MM.1S (cell line): Measurements from ENCODE around the gene PTH.

Experiments used
- DNase-seq: peaks from one replicate; pipeline ENCODE4 v3.0.0-alpha.2; 2015
- H2AFZ ChIP-seq: fragments of 300-600 bp; sonication (generic); 2 replicates; pipeline ENCODE4 v1.6.0; 2016; ENCODE audit warnings: antibody characterized with exemption, low read length
- H3F3A ChIP-seq: fragments of 300-600 bp; sonication (generic); 2 replicates; pipeline ENCODE4 v1.6.1; 2016; ENCODE audit warnings: mild to moderate bottlenecking, antibody characterized with exemption, low read length, moderate library complexity, mixed read lengths; ENCODE audit not compliant: insufficient read depth
- H3K27ac ChIP-seq: fragments of 300-600 bp; sonication (generic); 2 replicates; pipeline ENCODE4 v1.5.1; 2016; ENCODE audit warnings: mild to moderate bottlenecking, low read length
- H3K27me3 ChIP-seq: fragments of 300-600 bp; sonication (generic); replicated peaks from 2 replicates; pipeline ENCODE4 v1.6.0; 2016; ENCODE audit warnings: low read length; ENCODE audit not compliant: insufficient read depth
- H3K36me3 ChIP-seq: fragments of 300-600 bp; sonication (generic); replicated peaks from 2 replicates; pipeline ENCODE4 v1.6.1; 2016; ENCODE audit warnings: mild to moderate bottlenecking, low read length, mixed read lengths; ENCODE audit not compliant: insufficient read depth
- H3K4me1 ChIP-seq: fragments of 300-600 bp; sonication (generic); 2 replicates; pipeline ENCODE4 v1.6.1; 2016; ENCODE audit warnings: low read length, mixed read lengths
- H3K4me2 ChIP-seq: fragments of 300-600 bp; sonication (generic); 2 replicates; pipeline ENCODE4 v1.6.0; 2016; ENCODE audit warnings: low read depth, low read length
- H3K4me3 ChIP-seq: fragments of 300-600 bp; sonication (generic); 2 replicates; pipeline ENCODE4 v1.5.1; 2016; ENCODE audit warnings: low read length, mixed read lengths
- H3K79me2 ChIP-seq: fragments of 300-600 bp; sonication (generic); 2 replicates; pipeline ENCODE4 v1.6.1; 2016; ENCODE audit warnings: mixed run types, low read length, mixed read lengths
- H3K9ac ChIP-seq: fragments of 300-600 bp; sonication (generic); 2 replicates; pipeline ENCODE4 v1.6.1; 2016; ENCODE audit warnings: low read length, mixed read lengths
- H3K9me2 ChIP-seq: fragments of 300-600 bp; sonication (generic); replicated peaks from 2 replicates; pipeline ENCODE4 v1.6.1; 2016; ENCODE audit warnings: mild to moderate bottlenecking, low read length, mixed read lengths; ENCODE audit not compliant: insufficient read depth
- H3K9me3 ChIP-seq: fragments of 300-600 bp; sonication (generic); replicated peaks from 2 replicates; pipeline ENCODE4 v1.6.1; 2016; ENCODE audit warnings: mild to moderate bottlenecking, low read length, mixed read lengths; ENCODE audit not compliant: insufficient read depth
- H4K20me1 ChIP-seq: fragments of 300-600 bp; sonication (generic); 2 replicates; pipeline ENCODE4 v1.6.1; 2016; ENCODE audit warnings: mild to moderate bottlenecking, low read length, moderate library complexity, mixed read lengths; ENCODE audit not compliant: insufficient read depth
- EZH2 ChIP-seq: fragments of 300-600 bp; sonication (generic); optimal IDR thresholded peaks from 2 replicates; pipeline ENCODE3; 2017; ENCODE audit warnings: low read depth, mild to moderate bottlenecking, antibody characterized with exemption, low read length, mixed read lengths
- EZH2phosphoT487 ChIP-seq: fragments of 300-600 bp; sonication (generic); IDR thresholded peaks from 2 replicates; pipeline ENCODE4 v1.6.1; 2018; ENCODE audit warnings: antibody characterized with exemption, low read length
- TF ChIP-seq, protein P1 (sequence below): fragments of 300-600 bp; sonication (generic); IDR thresholded peaks from 2 replicates; pipeline ENCODE4 v1.5.1; 2016; ENCODE audit warnings: antibody characterized with exemption, low read length, mixed read lengths

The PTH gene

DNA sequence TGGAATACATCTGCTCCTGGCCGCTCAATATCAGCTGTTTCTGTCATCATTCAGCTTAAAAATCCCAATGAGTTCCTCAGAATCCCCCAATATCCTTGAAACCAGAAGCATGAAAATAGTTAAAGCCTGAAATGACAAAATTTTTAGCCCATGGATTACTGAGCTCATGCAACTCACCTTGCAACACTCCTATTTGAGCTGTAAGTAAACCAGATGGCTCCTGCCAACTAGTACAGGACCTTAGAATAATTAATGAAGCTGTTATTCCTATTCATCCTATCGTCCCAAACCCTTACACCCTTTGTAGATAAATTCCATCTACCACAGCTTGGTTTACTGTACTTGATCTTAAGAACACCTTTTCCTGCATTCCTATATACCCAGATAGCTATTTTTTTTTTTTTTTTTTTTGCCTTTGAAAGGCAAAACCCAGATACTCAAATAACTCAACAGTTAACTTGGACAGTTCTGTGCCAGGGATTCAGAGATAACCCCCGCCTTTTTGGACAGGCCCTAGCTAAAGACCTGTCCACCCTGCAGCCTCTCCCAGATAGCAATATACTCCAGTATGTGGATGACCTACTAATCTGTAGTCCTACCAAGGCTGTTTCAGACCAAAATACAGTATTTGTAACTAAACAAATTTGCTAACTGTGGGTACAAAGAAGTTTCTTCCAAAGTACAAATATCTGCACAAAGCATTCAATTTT is 22.6 kb downstream of the PTH start:
- H2AFZ ChIP-seq, result no peak overlapping the region
- H4K20me1 ChIP-seq, result no peaks in the 10 kb centered on the region
- DNase-seq, result no peak
- no peaks in the 10 kb centered on the region for H3K79me2 ChIP-seq
- H3F3A ChIP-seq, result no peaks in the 10 kb centered on the region
- no peaks in the 10 kb centered on the region for H3K36me3 ChIP-seq
- H3K9me3 ChIP-seq, result no peaks in the 10 kb centered on the region
- H3K27ac ChIP-seq, result no peak overlapping the region
- H3K4me1 ChIP-seq, result no peaks in the 10 kb centered on the region
- H3K27me3 ChIP-seq, result no peaks in the 10 kb centered on the region
- no peak overlapping the region for H3K4me3 ChIP-seq
- H3K4me2 ChIP-seq, result no peak overlapping the region
- TF ChIP-seq EZH2phosphoT487, result no peak
- TF ChIP-seq, protein P1, sequence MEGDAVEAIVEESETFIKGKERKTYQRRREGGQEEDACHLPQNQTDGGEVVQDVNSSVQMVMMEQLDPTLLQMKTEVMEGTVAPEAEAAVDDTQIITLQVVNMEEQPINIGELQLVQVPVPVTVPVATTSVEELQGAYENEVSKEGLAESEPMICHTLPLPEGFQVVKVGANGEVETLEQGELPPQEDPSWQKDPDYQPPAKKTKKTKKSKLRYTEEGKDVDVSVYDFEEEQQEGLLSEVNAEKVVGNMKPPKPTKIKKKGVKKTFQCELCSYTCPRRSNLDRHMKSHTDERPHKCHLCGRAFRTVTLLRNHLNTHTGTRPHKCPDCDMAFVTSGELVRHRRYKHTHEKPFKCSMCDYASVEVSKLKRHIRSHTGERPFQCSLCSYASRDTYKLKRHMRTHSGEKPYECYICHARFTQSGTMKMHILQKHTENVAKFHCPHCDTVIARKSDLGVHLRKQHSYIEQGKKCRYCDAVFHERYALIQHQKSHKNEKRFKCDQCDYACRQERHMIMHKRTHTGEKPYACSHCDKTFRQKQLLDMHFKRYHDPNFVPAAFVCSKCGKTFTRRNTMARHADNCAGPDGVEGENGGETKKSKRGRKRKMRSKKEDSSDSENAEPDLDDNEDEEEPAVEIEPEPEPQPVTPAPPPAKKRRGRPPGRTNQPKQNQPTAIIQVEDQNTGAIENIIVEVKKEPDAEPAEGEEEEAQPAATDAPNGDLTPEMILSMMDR, result no peak
- no peak for TF ChIP-seq EZH2
- no peaks in the 10 kb centered on the region for H3K9me2 ChIP-seq
- H3K9ac ChIP-seq, result no peak overlapping the region

DNA sequence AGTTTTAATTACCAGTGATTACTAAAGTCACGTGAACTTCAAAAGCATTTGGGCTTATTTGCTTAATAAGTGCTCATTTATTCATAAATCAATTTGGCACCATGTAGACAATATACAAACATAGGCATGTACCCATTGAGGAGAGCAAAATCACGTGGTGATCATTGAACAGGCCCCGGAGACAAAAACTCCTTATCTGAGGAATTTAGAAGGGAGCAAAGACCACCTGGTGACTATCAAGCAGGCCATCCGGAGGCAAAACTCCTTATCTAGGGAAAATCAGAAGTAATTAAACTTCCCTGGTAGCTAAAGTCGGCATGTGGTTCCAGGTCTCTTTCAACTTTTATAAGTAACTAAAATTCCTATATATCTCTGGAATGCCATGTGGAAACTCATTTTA is 27.0 kb downstream of the PTH start:
- H3K4me1 ChIP-seq, result peaks cover 9% of the 10 kb centered on the region; the same call in 1 of the 2 replicates
- no peak overlapping the region for H3K27ac ChIP-seq
- no peaks in the 10 kb centered on the region for H3K27me3 ChIP-seq
- H3F3A ChIP-seq, result no peaks in the 10 kb centered on the region
- H3K4me3 ChIP-seq, result no peak overlapping the region
- H3K9me2 ChIP-seq, result no peaks in the 10 kb centered on the region
- H3K4me2 ChIP-seq, result no peak overlapping the region
- no peaks in the 10 kb centered on the region for H4K20me1 ChIP-seq
- H3K79me2 ChIP-seq, result no peaks in the 10 kb centered on the region
- no peaks in the 10 kb centered on the region for H3K9me3 ChIP-seq
- H3K36me3 ChIP-seq, result no peaks in the 10 kb centered on the region
- H3K9ac ChIP-seq, result no peak overlapping the region
- no peak overlapping the region for H2AFZ ChIP-seq
- DNase-seq, result no peak
- TF ChIP-seq EZH2phosphoT487, result no peak
- TF ChIP-seq EZH2, result no peak
- TF ChIP-seq, protein P1, result no peak

DNA sequence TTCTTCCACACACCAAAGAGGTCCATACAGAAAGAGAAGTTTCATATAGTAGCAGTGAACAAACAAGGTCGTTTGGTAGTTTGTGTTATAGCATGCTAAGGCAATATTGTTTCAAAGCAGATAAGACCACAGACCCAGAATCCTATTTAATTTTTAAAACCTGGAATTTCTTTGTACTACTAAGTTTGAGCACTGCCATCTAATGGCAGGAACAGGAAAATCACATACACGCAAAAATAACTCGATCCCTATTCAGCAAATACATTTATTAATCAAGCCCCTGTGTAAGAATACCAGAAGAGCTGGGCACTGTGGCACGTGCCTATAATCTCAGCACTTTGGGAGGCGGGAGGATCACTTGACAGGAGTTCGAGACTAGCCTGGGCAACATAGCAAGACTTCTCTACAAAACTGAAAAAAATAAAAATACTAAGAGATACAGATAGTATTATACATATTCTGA is 29.9 kb downstream of the PTH start:
- no peaks in the 10 kb centered on the region for H3K36me3 ChIP-seq
- no peaks in the 10 kb centered on the region for H3F3A ChIP-seq
- H3K4me3 ChIP-seq, result no peak overlapping the region
- no peaks in the 10 kb centered on the region for H4K20me1 ChIP-seq
- peaks cover 10% of the 10 kb centered on the region; the same call in 1 of the 2 replicates for H3K4me1 ChIP-seq
- no peaks in the 10 kb centered on the region for H3K9me2 ChIP-seq
- peaks cover 20% of the 10 kb centered on the region for H3K79me2 ChIP-seq
- H3K9ac ChIP-seq, result no peak overlapping the region; the same call in 1 of the 2 replicates
- TF ChIP-seq, protein P1, result peak; percentile 66
- TF ChIP-seq EZH2, result no peak
- peak overlapping the region; percentile 26; the same call in 1 of the 2 replicates for H2AFZ ChIP-seq
- H3K27ac ChIP-seq, result no peak overlapping the region
- DNase-seq, result peak; percentile 34
- no peaks in the 10 kb centered on the region for H3K9me3 ChIP-seq
- H3K27me3 ChIP-seq, result no peaks in the 10 kb centered on the region
- H3K4me2 ChIP-seq, result peak overlapping the region; percentile 30; the same call in 1 of the 2 replicates
